Activated CD4-positive, alpha-beta memory T cell treated with anti-CD3 and anti-CD28 coated beads, Interleukin-2, amount 10 ng/mL, durations not matched to agents 7 days and 5 days (primary cell): ENCODE measurements around the gene CDH13. TPM values are rescaled to one million over a fixed set of nuclear protein-coding genes. Genes with fewer than 3 reads are reported as not detected.

Source experiments
- CTCF ChIA-PET: fragments of 350-600 bp; sonication (Branson Sonifier 250); formaldehyde crosslinking; loops from one replicate; lab custom pipeline; 2021; ENCODE audit warnings: antibody characterized with exemption, inconsistent platforms; lab: Charles Lee
- POLR2A ChIA-PET: fragments of 350-600 bp; sonication (Branson Sonifier 250); formaldehyde crosslinking; loops from one replicate; lab custom pipeline; 2021; ENCODE audit warnings: antibody characterized with exemption; lab: Charles Lee
- DNase-seq: peaks from one replicate; pipeline ENCODE4 v3.0.0-alpha.2; 2020
- H3K27ac Mint-ChIP-seq: one replicate; pipeline ENCODE4 v1.8.0; 2021; ENCODE audit warnings: mild to moderate bottlenecking, mixed read lengths
- H3K27me3 Mint-ChIP-seq: one replicate; pipeline ENCODE4 v1.8.0; 2021; ENCODE audit warnings: mixed read lengths
- H3K36me3 Mint-ChIP-seq: one replicate; pipeline ENCODE4 v1.8.0; 2021; ENCODE audit warnings: low read depth, mixed read lengths
- H3K4me1 Mint-ChIP-seq: one replicate; pipeline ENCODE4 v1.8.0; 2021; ENCODE audit warnings: mixed read lengths
- H3K4me3 Mint-ChIP-seq: one replicate; pipeline ENCODE4 v1.8.0; 2021; ENCODE audit warnings: mild to moderate bottlenecking, mixed read lengths
- H3K9me3 Mint-ChIP-seq: one replicate; pipeline ENCODE4 v1.8.0; 2021; ENCODE audit warnings: mixed read lengths
- total RNA-seq, 2 experiments: library from RNA; stranded (reverse); gene quantifications; one replicate each; pipeline ENCODE4 v1.2.3, GENCODE V29; 2021

CDH13 gene
- total RNA-seq, 2 experiments from 2014 or later: not detected

GRCh38 chr16:83066011-83066410, 439.2 kb downstream of the CDH13 start:
- POLR2A ChIA-PET: no interaction called here

DNA sequence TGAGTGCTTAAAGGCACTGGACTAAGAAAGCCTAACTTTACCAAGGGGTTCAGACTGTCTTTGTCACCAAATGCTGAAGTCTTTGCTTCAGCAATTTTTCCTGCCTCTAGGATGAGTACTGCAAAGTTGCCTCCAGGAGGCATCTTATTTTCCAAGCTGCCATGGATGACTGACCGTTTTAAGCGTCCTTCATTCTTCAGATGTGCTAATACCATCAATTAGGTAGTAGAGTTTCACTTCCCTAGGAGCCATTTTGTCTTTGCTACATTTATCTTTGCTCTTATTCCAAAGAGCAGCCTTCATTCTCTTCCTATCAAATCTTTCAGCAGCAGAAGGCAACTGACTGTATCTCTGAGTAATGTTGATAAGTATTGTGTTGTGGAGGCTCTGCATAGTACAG, 440.1 kb downstream of the CDH13 start:
- Mint-ChIP-seq H3K36me3 (no peaks in the 10 kb centered on the region), H3K27ac (no peak overlapping the region), H3K4me3 (no peak overlapping the region), H3K4me1 (no peaks in the 10 kb centered on the region), H3K9me3 (peaks cover 20% of the 10 kb centered on the region), H3K27me3 (no peaks in the 10 kb centered on the region)
- no peak for DNase-seq
- CTCF ChIA-PET: no interaction called here
- POLR2A ChIA-PET: no interaction called here

More at GRCh38 chr16:83066011-83066410, 439.2 kb downstream of the CDH13 start:
- H3K36me3 Mint-ChIP-seq: no peaks in the 10 kb centered on the region
- no peak overlapping the region for H3K27ac Mint-ChIP-seq
- H3K4me1 Mint-ChIP-seq: no peaks in the 10 kb centered on the region
- peaks cover 20% of the 10 kb centered on the region for H3K9me3 Mint-ChIP-seq
- no peak overlapping the region for H3K4me3 Mint-ChIP-seq
- CTCF ChIA-PET: no interaction called here
- H3K27me3 Mint-ChIP-seq: no peaks in the 10 kb centered on the region
- no peak for DNase-seq

DNA sequence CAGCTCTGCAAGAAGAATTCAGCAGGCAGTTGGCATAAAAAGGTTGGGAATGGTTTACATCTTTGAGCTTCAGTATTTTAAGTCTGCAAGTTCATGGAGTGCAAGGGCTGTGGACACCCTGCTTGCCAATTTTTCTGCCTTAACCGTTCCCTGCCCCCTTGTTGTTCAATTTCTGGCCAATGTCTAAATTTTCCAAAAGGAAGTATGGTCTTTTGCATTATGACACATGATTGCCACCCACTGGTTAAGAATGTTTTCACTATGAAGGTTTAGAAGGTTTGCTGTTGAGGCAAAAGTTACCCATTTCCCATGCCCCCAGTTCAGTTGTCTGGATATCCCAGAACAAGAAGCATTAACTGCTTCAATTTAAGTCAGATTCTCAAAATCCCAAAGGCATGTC, 441.9 kb downstream of the CDH13 start:
- CTCF ChIA-PET: no interaction called here
- Mint-ChIP-seq H3K27me3 (peaks cover 1% of the 10 kb centered on the region), H3K4me1 (no peaks in the 10 kb centered on the region), H3K9me3 (peaks cover 12% of the 10 kb centered on the region), H3K4me3 (no peak overlapping the region), H3K27ac (no peak overlapping the region), H3K36me3 (no peaks in the 10 kb centered on the region)
- POLR2A ChIA-PET: no interaction called here
- no peak for DNase-seq

DNA sequence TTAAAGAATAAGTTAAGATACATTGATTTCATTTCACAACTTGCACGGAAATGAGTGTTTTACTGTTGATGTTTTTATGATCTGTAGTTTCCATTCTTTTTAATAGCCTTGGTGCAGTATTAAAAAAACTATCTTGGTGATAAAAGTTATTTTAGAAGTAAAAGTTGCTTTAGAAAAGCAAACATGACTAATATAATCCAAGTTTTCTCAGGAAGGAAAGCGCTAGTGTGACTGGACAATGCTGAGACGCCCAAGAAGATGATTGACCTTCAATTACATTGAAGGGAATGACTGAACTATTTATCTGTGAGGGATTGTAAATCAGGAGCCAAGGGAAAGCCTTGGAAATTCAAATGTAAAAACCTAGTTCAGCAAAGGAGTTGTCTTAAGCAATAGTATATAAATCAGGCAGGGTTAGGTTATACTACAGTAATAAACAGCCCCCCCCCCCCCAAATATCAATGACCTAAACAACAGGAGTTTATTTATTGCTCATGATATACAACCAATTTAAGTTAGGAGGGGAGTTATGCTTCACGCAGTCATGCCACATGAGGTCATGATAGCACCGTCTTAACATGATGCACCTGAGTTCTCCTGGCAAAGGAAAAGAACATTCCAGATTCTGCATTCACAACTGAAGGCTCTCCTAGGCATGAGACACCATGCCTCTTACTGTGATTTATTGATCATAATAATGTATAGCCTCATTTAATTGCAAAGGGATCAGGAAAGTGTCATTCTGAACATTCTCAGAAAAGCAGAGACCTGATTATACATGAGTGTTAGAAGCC, 443.8 kb downstream of the CDH13 start:
- peaks cover 1% of the 10 kb centered on the region for H3K27me3 Mint-ChIP-seq
- no peak for DNase-seq
- POLR2A ChIA-PET: no interaction called here
- H3K36me3 Mint-ChIP-seq: no peaks in the 10 kb centered on the region
- peaks cover 4% of the 10 kb centered on the region for H3K9me3 Mint-ChIP-seq
- no peak overlapping the region for H3K27ac Mint-ChIP-seq
- no peak overlapping the region for H3K4me3 Mint-ChIP-seq
- no peaks in the 10 kb centered on the region for H3K4me1 Mint-ChIP-seq
- CTCF ChIA-PET: no interaction called here

GRCh38 chr16:83075956-83076355, 449.2 kb downstream of the CDH13 start:
- peaks cover 4% of the 10 kb centered on the region for H3K27me3 Mint-ChIP-seq
- POLR2A ChIA-PET: no interaction called here
- DNase-seq: no peak
- peaks cover 6% of the 10 kb centered on the region for H3K9me3 Mint-ChIP-seq
- no peaks in the 10 kb centered on the region for H3K4me1 Mint-ChIP-seq
- no peak overlapping the region for H3K4me3 Mint-ChIP-seq
- CTCF ChIA-PET: no interaction called here
- no peaks in the 10 kb centered on the region for H3K36me3 Mint-ChIP-seq
- H3K27ac Mint-ChIP-seq: no peak overlapping the region

GRCh38 chr16:83083361-83083760, 456.6 kb downstream of the CDH13 start:
- no peak overlapping the region for H3K4me3 Mint-ChIP-seq
- ChIA-PET CTCF (no interaction called here), POLR2A (no interaction called here)
- no peaks in the 10 kb centered on the region for H3K4me1 Mint-ChIP-seq
- no peak overlapping the region for H3K27ac Mint-ChIP-seq
- H3K36me3 Mint-ChIP-seq: no peaks in the 10 kb centered on the region
- peaks cover 3% of the 10 kb centered on the region for H3K27me3 Mint-ChIP-seq
- peaks cover 2% of the 10 kb centered on the region for H3K9me3 Mint-ChIP-seq
- DNase-seq: no peak

DNA sequence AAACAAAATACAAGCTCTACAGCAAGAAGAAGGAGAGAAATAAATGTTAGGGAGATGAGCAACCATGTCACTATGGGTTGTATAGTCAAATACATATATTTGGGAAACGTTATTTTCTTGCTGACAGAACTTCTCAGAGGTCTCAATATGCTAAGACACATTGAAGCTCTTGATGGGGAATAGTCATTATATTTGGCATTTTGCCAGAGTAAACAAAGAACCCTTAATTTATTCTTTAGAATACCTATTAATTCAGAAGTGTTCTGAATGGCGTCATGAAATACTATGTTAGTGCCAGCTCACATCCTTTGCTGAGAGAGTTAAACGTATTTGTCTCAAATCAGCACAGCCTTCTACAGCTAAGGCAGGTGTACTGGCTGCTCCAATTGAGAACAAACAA, 458.9 kb downstream of the CDH13 start:
- H3K4me1 Mint-ChIP-seq: no peaks in the 10 kb centered on the region
- ChIA-PET CTCF (no interaction called here), POLR2A (no interaction called here)
- H3K4me3 Mint-ChIP-seq: no peak overlapping the region
- no peak overlapping the region for H3K27ac Mint-ChIP-seq
- H3K27me3 Mint-ChIP-seq: no peaks in the 10 kb centered on the region
- no peaks in the 10 kb centered on the region for H3K36me3 Mint-ChIP-seq
- no peak for DNase-seq
- H3K9me3 Mint-ChIP-seq: peaks cover 2% of the 10 kb centered on the region

DNA sequence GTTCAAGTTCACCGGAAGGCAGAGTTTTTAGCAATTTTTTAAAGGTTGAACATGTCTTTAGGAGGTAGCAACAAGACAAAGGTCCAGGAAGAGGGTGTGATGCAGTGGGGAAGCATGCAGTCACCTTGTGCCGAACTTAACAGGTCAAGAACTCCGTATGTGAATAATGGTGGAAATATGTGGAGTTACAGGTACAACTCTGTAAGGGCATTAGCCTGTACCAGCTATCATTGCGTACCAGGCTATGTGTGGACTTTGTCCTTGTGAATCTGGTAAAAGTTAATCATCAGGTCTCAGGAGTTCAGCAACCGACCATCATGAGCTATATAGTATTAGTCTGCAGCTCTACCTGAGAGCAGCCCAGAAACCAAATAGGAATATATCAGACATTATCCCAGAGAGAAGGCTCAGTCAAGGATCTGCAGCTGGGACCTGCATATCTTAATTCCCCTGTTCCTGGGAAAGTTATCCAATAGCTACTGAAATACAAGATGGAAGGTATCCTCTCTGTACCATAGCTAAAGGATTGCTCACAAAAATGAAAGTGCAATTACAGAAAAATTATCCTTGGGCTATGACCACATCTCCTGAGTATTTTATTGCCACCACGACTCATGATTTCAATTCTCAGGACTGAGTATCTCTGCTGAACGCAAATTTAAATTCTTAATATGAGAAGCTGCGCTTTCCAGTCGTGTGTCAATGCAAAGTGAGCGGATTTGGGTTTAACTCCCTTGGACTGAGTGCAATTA, 469.3 kb downstream of the CDH13 start:
- ChIA-PET CTCF (no interaction called here), POLR2A (no interaction called here)

GRCh38 chr16:83098536-83098935, 471.8 kb downstream of the CDH13 start:
- Mint-ChIP-seq H3K4me3 (no peak overlapping the region), H3K27ac (no peak overlapping the region), H3K4me1 (no peaks in the 10 kb centered on the region), H3K9me3 (peaks cover 20% of the 10 kb centered on the region), H3K27me3 (peaks cover 1% of the 10 kb centered on the region), H3K36me3 (no peaks in the 10 kb centered on the region)
- ChIA-PET POLR2A (no interaction called here), CTCF (no interaction called here)
- no peak for DNase-seq

More for the DNA sequence above, 469.3 kb downstream of the CDH13 start:
- Mint-ChIP-seq H3K9me3 (peaks cover 14% of the 10 kb centered on the region), H3K27ac (no peak overlapping the region), H3K27me3 (peaks cover 1% of the 10 kb centered on the region), H3K4me3 (no peak overlapping the region), H3K4me1 (no peaks in the 10 kb centered on the region), H3K36me3 (no peaks in the 10 kb centered on the region)
- no peak for DNase-seq

DNA sequence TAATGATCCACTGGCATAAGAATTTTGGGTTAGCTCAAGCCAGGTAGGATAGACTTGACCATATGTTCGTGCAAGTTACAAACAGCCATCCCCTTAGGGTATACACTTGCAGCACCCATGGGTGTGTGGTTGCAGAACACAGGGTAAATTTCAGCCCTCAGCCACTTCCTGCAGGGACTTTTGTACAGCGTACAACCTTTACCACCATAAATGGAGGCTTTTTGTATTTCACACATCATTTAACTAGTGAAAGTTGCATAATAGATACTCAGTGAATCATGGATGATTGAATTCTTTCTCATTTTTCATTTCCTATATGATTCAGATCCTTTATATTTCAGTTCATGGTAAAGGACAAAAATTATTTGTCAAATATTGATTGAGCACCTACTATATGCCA, 473.9 kb downstream of the CDH13 start:
- H3K36me3 Mint-ChIP-seq: no peaks in the 10 kb centered on the region
- no peaks in the 10 kb centered on the region for H3K4me1 Mint-ChIP-seq
- no peak overlapping the region for H3K4me3 Mint-ChIP-seq
- no peak overlapping the region for H3K27ac Mint-ChIP-seq
- ChIA-PET CTCF (no interaction called here), POLR2A (no interaction called here)
- no peak for DNase-seq
- peaks cover 18% of the 10 kb centered on the region for H3K9me3 Mint-ChIP-seq
- H3K27me3 Mint-ChIP-seq: peaks cover 1% of the 10 kb centered on the region

DNA sequence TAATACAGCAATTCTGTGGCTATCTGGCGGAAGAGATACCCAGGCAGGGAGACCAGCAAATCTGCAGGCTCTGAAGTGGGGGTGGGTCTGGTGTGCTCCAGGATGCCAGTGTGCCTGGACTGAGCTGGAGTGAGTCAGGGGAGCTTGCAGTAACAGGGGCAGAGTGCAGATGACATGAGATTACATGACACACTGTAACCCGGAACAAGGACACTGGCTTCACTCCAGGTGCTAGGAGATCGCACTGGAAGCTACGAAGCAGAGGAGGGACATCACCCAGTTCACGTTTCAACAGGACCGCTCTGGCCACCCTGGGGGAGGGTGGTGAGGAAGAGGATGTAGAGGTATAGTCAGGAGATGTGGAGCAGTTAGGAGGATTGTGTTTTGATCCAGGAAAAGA, 475.6 kb downstream of the CDH13 start:
- ChIA-PET POLR2A (no interaction called here), CTCF (no interaction called here)
- no peaks in the 10 kb centered on the region for H3K36me3 Mint-ChIP-seq
- H3K9me3 Mint-ChIP-seq: peaks cover 17% of the 10 kb centered on the region
- H3K27me3 Mint-ChIP-seq: no peaks in the 10 kb centered on the region
- no peak for DNase-seq
- H3K27ac Mint-ChIP-seq: no peak overlapping the region
- H3K4me1 Mint-ChIP-seq: no peaks in the 10 kb centered on the region
- H3K4me3 Mint-ChIP-seq: no peak overlapping the region

DNA sequence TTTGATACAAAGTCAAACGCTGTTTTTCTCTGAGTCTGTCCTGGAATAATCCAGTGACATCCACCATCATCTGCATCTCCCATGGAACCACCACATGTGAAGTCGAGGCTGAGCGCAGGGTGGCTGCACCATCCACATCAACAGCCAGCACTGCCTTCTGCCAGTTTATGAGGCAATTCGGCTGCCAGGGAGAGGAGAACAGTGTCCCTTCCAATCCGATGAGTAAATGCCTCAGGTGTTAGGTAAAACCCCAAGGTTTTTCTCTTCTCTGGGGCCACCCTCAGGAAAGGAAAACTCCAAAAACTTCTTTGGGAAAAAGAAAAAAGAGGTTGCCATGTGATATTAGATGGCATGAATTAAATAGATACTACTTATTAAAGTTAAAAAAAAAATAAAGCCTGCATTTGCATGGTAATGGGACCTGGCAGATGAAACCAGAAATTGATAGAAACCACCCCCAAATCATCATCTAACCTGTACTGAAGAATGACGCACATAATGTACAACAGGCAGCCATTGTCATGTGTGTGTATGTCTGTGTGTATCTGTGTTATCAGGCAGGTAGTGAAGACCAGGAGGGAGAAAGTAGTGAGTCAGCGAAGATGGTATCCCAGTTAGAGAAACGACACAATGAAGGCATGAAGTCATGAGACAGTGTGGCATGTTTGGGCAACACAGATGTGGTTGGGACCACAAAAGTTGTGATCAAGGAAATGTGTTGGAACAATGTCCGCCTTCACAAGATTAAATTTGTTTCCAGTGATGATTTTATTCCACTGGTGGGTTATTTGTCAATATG, 478.7 kb downstream of the CDH13 start:
- H3K36me3 Mint-ChIP-seq: no peaks in the 10 kb centered on the region
- POLR2A ChIA-PET: no interaction called here
- H3K27ac Mint-ChIP-seq: no peak overlapping the region
- H3K4me3 Mint-ChIP-seq: no peak overlapping the region
- CTCF ChIA-PET: no interaction called here
- DNase-seq: no peak
- no peaks in the 10 kb centered on the region for H3K4me1 Mint-ChIP-seq
- H3K9me3 Mint-ChIP-seq: peaks cover 8% of the 10 kb centered on the region
- H3K27me3 Mint-ChIP-seq: no peaks in the 10 kb centered on the region

DNA sequence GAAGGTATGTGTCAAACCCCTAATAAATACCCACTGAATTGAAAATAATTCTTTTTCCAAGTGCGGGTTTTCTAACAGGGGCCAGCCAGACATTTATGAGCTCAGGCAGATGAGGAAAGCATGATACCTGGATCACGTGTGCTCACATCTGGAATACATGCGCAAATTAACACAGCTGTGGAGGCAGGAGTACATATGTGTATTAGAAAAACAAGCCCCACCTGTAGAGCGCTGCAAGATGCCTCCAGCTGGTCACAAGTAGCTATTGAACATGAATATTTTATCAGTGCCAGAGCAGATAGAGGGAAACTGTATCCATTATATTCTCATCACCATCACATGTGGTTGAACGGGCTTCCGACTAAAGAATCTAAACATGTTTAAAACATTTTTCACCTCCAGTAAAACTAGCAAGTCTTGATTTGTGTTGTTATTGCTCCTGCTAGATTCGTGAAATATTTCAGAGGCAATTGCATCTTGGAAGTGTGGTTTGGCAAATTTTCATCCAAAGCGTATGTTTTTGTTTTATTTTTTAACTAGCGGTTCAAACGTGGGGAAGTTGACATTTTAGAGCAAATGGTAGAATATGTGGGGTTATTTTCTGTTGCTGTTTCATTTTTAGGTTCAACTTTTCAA, 482.8 kb downstream of the CDH13 start:
- H3K27me3 Mint-ChIP-seq: peaks cover 4% of the 10 kb centered on the region
- H3K36me3 Mint-ChIP-seq: no peaks in the 10 kb centered on the region
- no peak overlapping the region for H3K4me3 Mint-ChIP-seq
- ChIA-PET CTCF (no interaction called here), POLR2A (no interaction called here)
- H3K4me1 Mint-ChIP-seq: no peaks in the 10 kb centered on the region
- H3K27ac Mint-ChIP-seq: no peak overlapping the region
- no peak for DNase-seq
- peaks cover 2% of the 10 kb centered on the region for H3K9me3 Mint-ChIP-seq
